ENCODE data around the gene D2HGDH.

D2HGDH gene

DNA sequence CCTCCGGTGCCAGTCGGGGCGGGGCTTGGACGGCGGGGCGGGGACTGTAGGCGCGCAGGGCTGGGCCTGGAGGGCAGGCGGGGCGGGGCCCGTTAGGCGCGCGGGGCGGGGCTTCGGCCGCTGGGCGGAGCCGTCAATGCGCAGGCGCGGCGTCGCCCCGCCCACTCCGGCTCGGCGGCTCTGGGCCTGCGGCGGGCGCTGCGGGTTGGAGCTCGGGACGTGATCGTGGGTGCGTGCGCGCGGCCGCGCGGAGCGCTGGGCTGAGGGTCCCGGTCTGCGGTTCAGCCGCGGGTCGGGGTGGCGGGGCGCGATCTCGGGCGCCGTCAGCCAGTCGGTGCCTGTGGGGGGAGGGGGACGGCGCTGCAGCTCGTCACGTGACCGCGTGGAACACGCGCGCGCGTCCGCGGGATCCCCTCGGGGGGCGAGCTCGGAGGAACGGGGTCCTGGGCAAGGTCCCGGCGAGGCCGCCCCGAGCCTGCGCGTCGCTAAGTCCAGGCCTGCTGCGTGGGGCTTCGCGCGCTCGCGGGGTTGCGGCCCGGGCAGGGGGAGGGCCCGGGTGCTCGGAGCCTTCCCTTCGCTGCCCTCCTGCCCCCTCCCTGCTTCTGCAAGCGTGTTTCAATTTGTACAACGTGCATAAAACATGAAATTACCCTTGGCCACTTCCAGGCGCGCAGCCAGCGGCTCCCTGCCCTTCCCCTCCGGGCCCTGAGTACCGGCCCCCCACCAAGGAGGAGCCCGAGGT is at the start of gene D2HGDH:
Gene D2HGDH, plus strand, starts transcription at position 164 of the 742 bp plus-strand sequence. CDS start 595 bp downstream, outside the sequence.
- peak; percentile 97 for ATAC-seq

DNA sequence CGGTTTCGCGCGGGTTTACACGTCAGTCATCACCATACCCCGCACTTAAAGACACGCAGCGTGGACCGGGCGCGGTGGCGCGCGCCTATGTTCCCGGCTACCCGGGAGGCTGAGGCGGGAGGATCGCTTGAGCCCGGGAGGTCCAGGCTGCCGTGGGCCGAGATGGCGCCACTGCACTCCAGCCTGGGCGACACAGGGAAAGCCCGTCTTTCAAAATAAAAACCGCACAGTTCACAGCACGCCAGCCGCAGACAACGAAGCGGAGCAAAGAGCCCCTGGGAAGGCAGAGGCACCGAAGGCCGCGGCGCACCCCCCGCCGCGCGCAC is 48.1 kb upstream of the D2HGDH start:
- Mint-ChIP-seq H3K4me3 (peak overlapping the region; percentile 83), H3K27ac (peak overlapping the region; percentile 91), H3K27me3 (no peaks in the 10 kb centered on the region), H3K9me3 (no peaks in the 10 kb centered on the region), H3K36me3 (peaks cover 33% of the 10 kb centered on the region), H3K4me1 (peaks cover 25% of the 10 kb centered on the region)
- peak; percentile 32 for ATAC-seq

More for the DNA sequence above, at the start of gene D2HGDH:
- Mint-ChIP-seq H3K4me1 (peaks cover 67% of the 10 kb centered on the region), H3K27me3 (no peaks in the 10 kb centered on the region), H3K9me3 (peaks cover 5% of the 10 kb centered on the region), H3K27ac (peak within 1 kb of the TSS; percentile 69), H3K4me3 (peak within 1 kb of the TSS; percentile 84), H3K36me3 (peaks cover 24% of the 10 kb centered on the region)

DNA sequence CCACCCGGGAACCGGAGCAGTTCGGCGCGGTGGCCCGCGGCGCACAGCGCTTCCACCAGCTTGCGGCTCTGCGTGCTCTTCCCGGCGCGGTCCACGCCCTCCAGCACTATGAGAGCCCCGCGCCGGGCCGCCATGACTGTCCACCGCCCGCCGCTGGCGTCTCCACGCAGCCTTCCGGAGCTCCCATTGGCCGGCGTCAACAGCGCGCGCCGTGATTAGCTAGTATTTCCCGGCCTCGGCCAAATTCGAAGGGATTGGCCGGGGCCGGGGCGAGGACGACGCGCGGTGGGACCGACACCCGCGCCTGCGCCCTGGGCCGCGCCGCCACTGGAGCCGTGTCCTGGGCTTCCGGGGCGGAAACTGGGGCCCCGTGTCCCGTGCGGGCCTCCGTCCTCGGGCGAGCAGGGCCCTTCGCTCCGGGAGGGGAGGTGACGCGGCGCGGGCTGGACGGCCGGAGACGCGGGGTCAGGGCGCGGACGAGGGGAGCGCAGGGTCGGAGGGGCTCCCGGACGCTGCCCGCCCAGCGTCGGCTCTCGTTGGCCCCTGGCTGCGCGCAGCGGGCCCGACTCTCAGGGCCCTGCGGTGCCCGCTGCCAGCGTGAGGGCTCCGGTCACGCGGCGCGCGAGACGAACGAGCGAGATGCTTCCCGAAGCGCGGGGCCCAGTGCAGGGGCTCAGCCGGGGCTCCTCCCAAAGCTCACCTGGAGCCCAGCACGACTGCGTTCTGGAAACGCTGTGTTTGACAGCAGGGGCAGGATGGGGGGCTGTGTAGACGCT is 47.6 kb upstream of the D2HGDH start, which contains the start of gene DTYMK:
Gene DTYMK, minus strand, starts transcription at position 166 of the 776 bp plus-strand sequence. Its CDS starts 32 bp downstream, at position 134.
- ATAC-seq, result peak; percentile 99
- Mint-ChIP-seq H3K4me3 (peak within 1 kb of the TSS; percentile 83), H3K4me1 (peaks cover 25% of the 10 kb centered on the region)

DNA sequence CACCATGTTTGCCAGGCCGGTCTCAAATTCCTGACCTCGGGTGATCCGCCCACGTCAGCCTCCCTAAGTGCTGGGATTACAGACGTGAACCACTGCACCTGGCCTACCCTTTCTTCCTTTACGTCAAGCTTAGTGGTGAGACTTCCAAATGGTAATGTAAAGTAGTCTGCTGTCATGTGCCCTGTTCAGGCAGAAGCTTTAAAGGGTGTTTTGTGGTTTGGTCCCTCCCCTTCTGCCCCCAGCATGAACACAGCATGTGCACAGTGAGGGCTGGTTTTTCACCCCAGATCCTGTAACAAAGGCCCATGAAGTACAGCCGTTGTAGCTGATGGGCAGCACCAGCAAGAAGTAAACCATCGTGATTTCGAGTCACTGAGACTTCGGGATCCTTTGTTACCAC is 45.1 kb upstream of the D2HGDH start:
- H3K4me3 Mint-ChIP-seq, result no peak overlapping the region

More for the DNA sequence above, 47.6 kb upstream of the D2HGDH start, which contains the start of gene DTYMK:
- Mint-ChIP-seq H3K27me3 (no peaks in the 10 kb centered on the region), H3K9me3 (no peaks in the 10 kb centered on the region), H3K36me3 (peaks cover 27% of the 10 kb centered on the region), H3K27ac (peak within 1 kb of the TSS; percentile 91)

DNA sequence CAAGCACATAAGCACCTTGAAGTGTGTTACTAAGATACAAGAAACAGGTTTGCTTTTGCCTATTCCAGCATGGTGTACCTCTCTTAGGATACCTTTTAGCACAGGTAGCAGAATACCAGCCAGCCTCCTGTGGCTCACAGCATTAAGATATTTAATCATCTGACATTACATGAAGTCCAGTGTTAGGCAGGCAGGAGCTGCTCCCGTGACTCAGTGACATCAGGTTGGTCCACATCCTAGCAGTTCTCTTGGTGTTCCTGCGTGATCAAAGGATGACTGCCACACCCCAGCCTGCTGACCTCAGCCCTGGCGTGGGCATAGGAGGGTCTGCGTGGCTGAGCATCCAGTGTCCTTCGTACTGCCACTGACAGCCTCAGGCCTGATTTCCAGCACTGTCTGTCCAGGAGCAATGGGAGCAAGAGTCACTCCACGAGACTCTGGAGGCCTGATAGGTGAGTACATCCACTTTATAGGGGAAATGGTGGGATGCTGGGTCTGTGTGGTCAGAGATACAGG is 44.2 kb upstream of the D2HGDH start:
- no peaks in the 10 kb centered on the region for H3K9me3 Mint-ChIP-seq
- ATAC-seq, result no peak
- no peak overlapping the region for H3K27ac Mint-ChIP-seq
- peaks cover 16% of the 10 kb centered on the region for H3K36me3 Mint-ChIP-seq
- H3K4me1 Mint-ChIP-seq, result peaks cover 25% of the 10 kb centered on the region
- no peaks in the 10 kb centered on the region for H3K27me3 Mint-ChIP-seq
- H3K4me3 Mint-ChIP-seq, result no peak overlapping the region

More for the DNA sequence above, 45.1 kb upstream of the D2HGDH start:
- peaks cover 22% of the 10 kb centered on the region for H3K36me3 Mint-ChIP-seq
- H3K27ac Mint-ChIP-seq, result no peak overlapping the region
- H3K27me3 Mint-ChIP-seq, result no peaks in the 10 kb centered on the region
- H3K4me1 Mint-ChIP-seq, result peaks cover 25% of the 10 kb centered on the region
- no peak for ATAC-seq
- no peaks in the 10 kb centered on the region for H3K9me3 Mint-ChIP-seq

DNA sequence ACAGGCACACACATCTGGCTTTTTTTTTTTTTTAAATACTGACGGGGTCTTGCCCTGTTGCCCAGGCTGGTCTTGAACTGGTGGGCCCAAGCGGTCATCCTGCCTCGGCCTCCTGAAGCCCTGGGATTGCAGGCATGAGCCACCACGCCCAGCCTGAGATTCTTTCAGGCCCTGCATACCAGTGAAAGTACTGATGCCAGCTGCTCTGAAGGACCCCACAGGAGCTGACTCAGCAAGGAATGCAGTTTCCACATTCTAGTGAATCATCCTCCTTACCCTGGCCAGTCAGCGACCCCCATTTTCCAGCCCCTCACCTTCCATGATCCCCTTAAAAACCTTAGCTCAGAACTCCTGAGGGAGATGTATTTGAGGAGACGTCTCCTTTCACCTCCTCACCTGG is 42.0 kb upstream of the D2HGDH start:
- no peak overlapping the region for H3K4me3 Mint-ChIP-seq
- no peaks in the 10 kb centered on the region for H3K27me3 Mint-ChIP-seq
- no peaks in the 10 kb centered on the region for H3K9me3 Mint-ChIP-seq
- ATAC-seq, result no peak
- H3K36me3 Mint-ChIP-seq, result peaks cover 25% of the 10 kb centered on the region
- no peak overlapping the region for H3K27ac Mint-ChIP-seq
- H3K4me1 Mint-ChIP-seq, result peaks cover 15% of the 10 kb centered on the region

DNA sequence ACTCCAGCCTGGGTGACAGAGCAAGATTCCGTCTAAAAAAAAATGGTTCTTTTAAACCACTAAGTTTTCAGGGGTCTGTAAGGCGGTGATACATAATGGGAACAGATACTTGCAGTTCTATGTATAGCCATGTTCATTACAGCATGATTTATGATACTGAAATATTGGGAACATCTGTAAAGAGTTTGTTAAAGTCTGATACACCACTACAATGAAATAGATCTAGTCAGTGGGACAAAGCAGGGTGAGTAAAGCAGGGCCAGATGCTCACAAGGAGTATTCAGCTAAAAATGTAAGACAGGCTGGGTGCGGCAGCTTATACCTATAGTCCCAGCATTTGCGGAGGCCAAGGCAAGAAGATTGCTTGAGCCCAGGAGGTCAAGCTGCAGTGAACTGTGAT is 38.8 kb upstream of the D2HGDH start:
- no peaks in the 10 kb centered on the region for H3K27me3 Mint-ChIP-seq
- no peaks in the 10 kb centered on the region for H3K9me3 Mint-ChIP-seq
- no peak overlapping the region for H3K27ac Mint-ChIP-seq
- ATAC-seq, result no peak
- H3K36me3 Mint-ChIP-seq, result peaks cover 15% of the 10 kb centered on the region
- peaks cover 4% of the 10 kb centered on the region for H3K4me1 Mint-ChIP-seq
- no peak overlapping the region for H3K4me3 Mint-ChIP-seq

DNA sequence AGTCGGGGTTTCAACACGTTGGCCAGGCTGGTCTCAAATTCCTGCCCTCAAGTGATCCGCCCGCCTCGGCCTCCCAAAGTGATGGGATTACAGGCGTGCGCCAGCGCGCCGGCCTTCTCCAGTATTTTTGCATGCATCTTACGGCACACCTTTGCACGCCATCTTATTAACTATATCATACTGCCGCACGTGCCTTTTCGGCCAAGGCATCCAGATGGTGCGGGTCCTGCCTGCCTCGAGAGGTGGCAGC is 33.4 kb upstream of the D2HGDH start:
- Mint-ChIP-seq H3K9me3 (no peaks in the 10 kb centered on the region), H3K36me3 (peaks cover 13% of the 10 kb centered on the region), H3K27ac (peak overlapping the region; percentile 93), H3K4me3 (peak overlapping the region; percentile 90), H3K27me3 (no peaks in the 10 kb centered on the region), H3K4me1 (peaks cover 27% of the 10 kb centered on the region)
- ATAC-seq, result no peak

DNA sequence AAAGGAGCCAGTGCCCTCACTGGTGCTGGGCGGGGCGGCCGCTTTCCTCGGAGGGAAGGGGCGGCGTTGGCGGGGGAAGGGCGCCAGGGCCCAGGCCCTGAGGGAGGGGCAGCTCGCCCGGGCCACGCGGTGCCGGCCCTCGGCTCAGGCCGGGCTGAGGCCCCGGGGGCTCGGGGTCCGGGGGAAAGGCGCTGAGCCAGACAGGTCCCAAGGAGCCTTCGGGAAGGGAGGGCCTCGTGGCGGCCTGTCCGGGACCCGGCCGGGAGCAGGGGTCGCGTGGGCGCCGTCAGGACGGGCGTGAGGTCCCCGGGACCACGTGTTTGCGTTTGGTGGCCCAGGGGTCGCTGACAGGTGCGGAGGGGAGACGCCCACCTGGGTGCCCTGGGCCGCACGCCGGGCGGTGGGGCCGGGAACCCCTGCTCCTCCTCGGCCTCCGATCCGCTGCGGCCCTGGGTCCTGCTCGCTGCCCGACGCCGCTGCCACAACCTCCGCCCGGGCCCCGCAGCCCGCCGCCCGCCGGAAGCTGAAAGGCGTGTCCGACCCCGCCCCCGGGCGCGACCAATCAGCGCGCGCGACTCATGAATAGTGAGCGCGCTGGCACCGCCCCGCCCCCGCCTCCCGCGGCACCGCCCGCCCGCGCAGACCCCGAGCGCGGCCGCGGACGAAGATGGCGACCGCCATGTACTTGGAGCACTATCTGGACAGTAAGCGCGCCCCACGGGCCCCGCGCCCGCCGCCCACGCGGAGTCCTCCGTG is 32.9 kb upstream of the D2HGDH start, which contains the start of gene ING5:
Gene ING5, plus strand, starts transcription at position 641 of the 756 bp plus-strand sequence. Its CDS starts 27 bp downstream, at position 668.
- Mint-ChIP-seq H3K27me3 (no peaks in the 10 kb centered on the region), H3K9me3 (no peaks in the 10 kb centered on the region), H3K4me3 (peak within 1 kb of the TSS; percentile 90), H3K4me1 (peaks cover 27% of the 10 kb centered on the region), H3K27ac (peak within 1 kb of the TSS; percentile 93), H3K36me3 (peaks cover 13% of the 10 kb centered on the region)
- peak; percentile 85 for ATAC-seq

DNA sequence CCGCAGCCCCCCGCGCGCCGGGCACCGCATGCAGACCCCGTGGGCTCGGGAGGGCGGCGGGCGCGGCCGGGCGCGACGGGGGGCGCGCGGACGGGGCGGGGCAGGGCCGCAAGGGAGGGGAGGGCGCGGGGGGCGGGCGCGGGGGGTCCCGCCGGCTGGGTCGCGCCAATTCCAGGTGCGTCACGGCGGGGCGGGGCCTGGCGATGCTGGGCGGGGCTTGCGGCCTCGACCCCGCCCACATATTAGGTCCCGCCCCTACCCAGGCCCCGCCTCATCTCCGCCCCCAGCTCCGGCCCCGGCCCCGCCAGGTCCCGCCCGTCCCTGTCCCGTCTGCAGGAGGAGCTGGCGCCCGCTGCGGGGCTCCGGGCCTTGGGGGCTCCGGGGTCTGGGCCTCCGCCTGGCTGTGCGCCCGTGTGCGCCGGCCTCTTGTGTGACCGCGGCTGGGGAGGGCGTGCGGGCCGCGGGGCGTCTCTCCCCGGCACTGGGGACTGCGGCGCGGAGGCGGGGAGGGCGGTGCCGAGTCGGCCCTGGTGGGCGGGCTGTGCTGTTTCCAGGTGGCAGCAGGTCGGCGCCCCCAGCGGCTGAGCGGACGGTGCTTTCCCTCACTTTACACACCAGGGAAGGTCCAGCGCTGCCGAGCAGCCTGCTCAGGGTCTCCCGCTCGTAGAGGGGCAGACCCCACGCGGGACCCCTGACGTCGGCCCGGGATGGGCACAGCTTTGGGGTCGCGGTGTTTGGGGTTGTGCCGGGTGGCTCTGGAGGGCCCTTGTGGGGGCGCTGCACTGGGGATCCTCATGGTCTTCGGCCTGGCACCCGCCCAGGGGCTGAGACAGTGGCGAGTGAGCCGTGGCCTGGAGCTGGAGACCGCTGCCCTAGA is 32.0 kb upstream of the D2HGDH start:
- Mint-ChIP-seq H3K4me3 (peak overlapping the region; percentile 90), H3K27ac (peak overlapping the region; percentile 93), H3K27me3 (no peaks in the 10 kb centered on the region), H3K4me1 (peaks cover 27% of the 10 kb centered on the region), H3K9me3 (no peaks in the 10 kb centered on the region), H3K36me3 (peaks cover 21% of the 10 kb centered on the region)
- peak; percentile 86 for ATAC-seq

DNA sequence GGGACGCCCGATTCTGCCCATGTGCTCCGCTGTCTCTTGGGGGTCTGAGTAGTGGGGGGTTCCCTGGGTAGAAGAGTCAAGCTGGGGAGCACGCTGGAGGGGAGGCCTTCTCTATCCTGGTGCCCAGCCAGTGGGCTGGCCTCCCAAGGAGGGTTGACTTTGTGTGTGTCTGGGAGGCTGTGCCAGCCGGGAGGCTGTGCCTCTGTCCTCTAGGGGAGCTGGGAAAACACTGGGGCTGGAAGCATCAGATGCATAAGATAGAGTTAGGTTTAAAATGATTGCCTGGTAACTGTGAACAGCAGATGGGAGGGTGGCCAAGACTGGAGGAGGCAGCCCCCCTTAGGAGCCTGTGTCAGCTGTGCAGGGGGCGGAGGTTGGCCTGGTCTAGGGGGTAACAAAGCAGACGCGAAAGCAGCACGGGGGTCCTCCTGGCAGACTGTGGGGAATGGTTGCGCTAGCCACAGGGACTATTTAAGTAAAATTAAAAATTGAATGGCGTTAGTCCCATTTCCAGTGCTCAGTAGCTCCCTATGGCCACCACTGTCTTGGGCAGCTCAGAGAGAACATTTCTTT is 31.3 kb upstream of the D2HGDH start:
- Mint-ChIP-seq H3K4me1 (peaks cover 27% of the 10 kb centered on the region), H3K27ac (peak overlapping the region; percentile 93), H3K27me3 (no peaks in the 10 kb centered on the region), H3K4me3 (peak overlapping the region; percentile 90), H3K36me3 (peaks cover 28% of the 10 kb centered on the region), H3K9me3 (no peaks in the 10 kb centered on the region)
- no peak for ATAC-seq

DNA sequence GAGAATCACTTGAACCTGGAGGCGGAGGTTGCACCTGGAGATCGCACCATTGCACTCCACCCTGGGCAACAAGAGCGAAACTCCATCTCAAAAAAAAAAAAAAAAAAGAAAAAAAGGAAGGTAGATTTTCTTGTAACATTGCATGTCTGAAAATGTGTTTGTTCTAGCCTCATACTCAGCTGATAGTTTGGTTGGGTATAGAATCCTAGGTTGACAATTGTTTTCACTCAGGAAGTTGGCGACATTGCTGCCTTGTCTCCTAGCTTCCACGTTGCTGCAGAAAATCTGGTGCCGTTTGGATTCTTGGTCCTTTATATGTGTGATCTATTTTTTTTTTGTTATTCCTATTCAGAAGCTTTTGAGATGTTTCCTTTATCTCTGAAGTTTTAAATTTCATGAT is 27.9 kb upstream of the D2HGDH start:
- H3K9me3 Mint-ChIP-seq, result no peaks in the 10 kb centered on the region
- H3K27me3 Mint-ChIP-seq, result no peaks in the 10 kb centered on the region
- H3K4me3 Mint-ChIP-seq, result no peak overlapping the region
- H3K36me3 Mint-ChIP-seq, result peaks cover 49% of the 10 kb centered on the region
- H3K27ac Mint-ChIP-seq, result no peak overlapping the region
- no peak for ATAC-seq
- H3K4me1 Mint-ChIP-seq, result peaks cover 16% of the 10 kb centered on the region

DNA sequence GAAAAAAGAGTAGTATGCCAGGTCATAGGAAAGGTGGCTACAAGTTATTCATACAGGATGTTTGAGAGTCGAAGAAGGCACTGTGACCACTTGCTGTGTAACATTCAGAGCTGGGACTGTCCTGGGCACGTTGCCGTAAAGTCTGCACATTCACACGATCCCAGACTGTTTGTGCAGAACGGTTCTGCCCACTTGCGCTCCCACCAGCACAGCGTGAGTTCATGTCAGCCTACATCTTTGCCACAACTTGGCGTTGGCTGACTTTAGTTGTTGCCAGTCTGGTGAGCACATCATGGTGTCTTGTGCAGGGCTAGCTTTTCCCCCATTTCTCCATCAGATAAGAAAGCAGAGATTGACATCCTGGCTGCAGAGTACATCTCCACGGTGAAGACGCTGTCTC is 25.6 kb upstream of the D2HGDH start:
- ATAC-seq, result no peak
- no peak overlapping the region for H3K4me3 Mint-ChIP-seq
- H3K36me3 Mint-ChIP-seq, result peaks cover 59% of the 10 kb centered on the region
- H3K27ac Mint-ChIP-seq, result no peak overlapping the region
- H3K4me1 Mint-ChIP-seq, result peaks cover 2% of the 10 kb centered on the region
- H3K27me3 Mint-ChIP-seq, result no peaks in the 10 kb centered on the region
- no peaks in the 10 kb centered on the region for H3K9me3 Mint-ChIP-seq

DNA sequence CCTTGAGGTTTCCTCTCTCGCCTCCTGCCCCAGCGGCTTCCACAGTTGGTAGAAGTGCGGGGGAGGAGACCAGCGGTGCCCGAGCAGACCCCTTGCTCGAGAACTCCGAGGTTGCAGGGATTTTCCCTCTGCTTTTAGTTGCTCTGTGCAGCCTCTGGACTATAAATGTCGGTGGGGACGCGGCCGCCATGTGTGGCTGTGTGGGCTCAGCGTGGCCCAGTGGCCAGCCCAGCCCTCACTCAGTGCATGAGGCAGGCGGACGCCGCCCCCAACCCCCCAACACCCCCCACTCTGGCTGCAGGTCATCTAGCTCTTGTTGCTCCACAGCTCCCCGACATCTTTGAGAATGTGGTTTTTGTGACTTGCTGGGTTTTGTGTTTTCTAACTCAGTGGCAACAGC is 15.3 kb upstream of the D2HGDH start:
- Mint-ChIP-seq H3K9me3 (no peaks in the 10 kb centered on the region), H3K36me3 (peaks cover 82% of the 10 kb centered on the region), H3K4me1 (peaks cover 6% of the 10 kb centered on the region), H3K27me3 (no peaks in the 10 kb centered on the region), H3K4me3 (no peak overlapping the region), H3K27ac (no peak overlapping the region)
- ATAC-seq, result no peak

Data from stimulated activated memory B cell treated with anti-CD40 and anti-IgM and Interleukin-4, amounts not matched to agents 10 μg/mL and 1 μg/mL and 100 μg/mL, for 72 hours (primary cell).